Peyer's patch (tissue), 4 donors: ENCODE measurements around the gene SYT11. TPM values are rescaled to one million over a fixed set of nuclear protein-coding genes. Genes with fewer than 3 reads are reported as not detected.

Source experiments
- DNase-seq, 3 donors: peaks; one replicate each; pipeline ENCODE4 v3.0.0-alpha.2; 2017 to 2019
- H3K27ac ChIP-seq, 4 donors: fragments of 200-600 bp; sonication (generic); one replicate each; pipeline ENCODE4 v1.5.1; 2016 to 2019
- H3K27me3 ChIP-seq, 2 donors: fragments of 200-600 bp; sonication (generic); one replicate each; pipeline ENCODE4 v1.5.1; 2019
- H3K36me3 ChIP-seq, 3 donors: fragments of 200-600 bp; sonication (generic); one replicate each; pipeline ENCODE4 v1.5.1; 2016 to 2019
- H3K4me1 ChIP-seq, 4 donors: fragments of 200-600 bp; sonication (generic); one replicate each; pipeline ENCODE4 v1.5.1; 2016 to 2019
- H3K4me3 ChIP-seq, 4 donors: fragments of 200-600 bp; sonication (generic); 1 replicate in 3 of 4; 2 replicates in 1 of 4; pipeline ENCODE4 v1.5.1; 2016 to 2019; ENCODE audit warnings: mild to moderate bottlenecking in 1 of 4
- H3K9me3 ChIP-seq, 4 donors: fragments of 200-600 bp; sonication (generic); one replicate each; pipeline ENCODE4 v1.5.1; 2016 to 2019; ENCODE audit warnings: mild to moderate bottlenecking in 1 of 4
- CTCF ChIP-seq, 6 experiments: fragments of 450-650 bp in 4 of 6; fragments of 200-600 bp in 2 of 6; sonication (generic) in 1 of 6; IDR thresholded peaks; one replicate each; pipeline ENCODE4 v1.5.1; 2017 to 2019; ENCODE audit warnings: antibody characterized with exemption in 6 of 6, mild to moderate bottlenecking in 3 of 6, moderate library complexity in 1 of 6
- POLR2A ChIP-seq, 2 donors: fragments of 450-650 bp; IDR thresholded peaks; one replicate each; pipeline ENCODE4 v1.5.1; 2017; ENCODE audit warnings: antibody characterized with exemption in 2 of 2, mild to moderate bottlenecking in 2 of 2, moderate library complexity in 2 of 2
- total RNA-seq, 4 donors: library from RNA; depleted of rRNA; stranded (reverse); fragments of >200 nt; gene quantifications; one replicate each; pipeline ENCODE4 v1.1.0, GENCODE V29; 2016

SYT11 gene
- total RNA-seq, 4 donors from 2014 or later = 2.6 to 9.9 (median 4.7) TPM

- Histone ChIP-seq H3K36me3 (peaks cover 0 to 36% (median 0%) of the 10 kb centered on the region in 3 donors), H3K27me3 (no peaks in the 10 kb centered on the region), H3K9me3 (no peaks in the 10 kb centered on the region), H3K27ac (no peak overlapping the region), H3K4me1 (peaks cover 0 to 11% (median 0%) of the 10 kb centered on the region in 4 donors), H3K4me3 (no peak overlapping the region)
- no peak for TF ChIP-seq POLR2A (IDR thresholded peaks at IDR 0.05)
- TF ChIP-seq CTCF (IDR thresholded peaks at IDR 0.05) = no peak
- DNase-seq = no peak
Measured at GRCh38 chr1:155844860-155845421, 14.4 kb upstream of the SYT11 start.

- DNase-seq = peak in 1 of 3 donors; percentile 21
- Histone ChIP-seq H3K4me3 (no peak overlapping the region), H3K4me1 (peaks cover 0 to 6% (median 0%) of the 10 kb centered on the region in 4 donors), H3K27ac (no peak overlapping the region), H3K9me3 (no peaks in the 10 kb centered on the region), H3K27me3 (no peaks in the 10 kb centered on the region), H3K36me3 (peaks cover 0 to 62% (median 0%) of the 10 kb centered on the region in 3 donors)
- no peak for TF ChIP-seq POLR2A (IDR thresholded peaks at IDR 0.05)
- TF ChIP-seq CTCF (IDR thresholded peaks at IDR 0.05) = no peak
Measured at GRCh38 chr1:155847823-155848529, 11.4 kb upstream of the SYT11 start.

GRCh38 chr1:155850345-155850744 lies 9.0 kb upstream of the SYT11 start:
- DNase-seq = no peak
- no peak overlapping the region for H3K27ac ChIP-seq
- TF ChIP-seq CTCF (IDR thresholded peaks at IDR 0.05) (no peak), POLR2A (IDR thresholded peaks at IDR 0.05) (no peak)
- no peaks in the 10 kb centered on the region for H3K27me3 ChIP-seq
- peaks cover 0 to 76% (median 0%) of the 10 kb centered on the region in 3 donors for H3K36me3 ChIP-seq
- no peaks in the 10 kb centered on the region for H3K4me1 ChIP-seq
- no peak overlapping the region for H3K4me3 ChIP-seq
- H3K9me3 ChIP-seq = no peaks in the 10 kb centered on the region

GRCh38 chr1:155856257-155856974 lies 3.0 kb upstream of the SYT11 start:
- peaks cover 0 to 37% (median 7%) of the 10 kb centered on the region in 4 donors for H3K4me1 ChIP-seq
- no peak for TF ChIP-seq CTCF (IDR thresholded peaks at IDR 0.05)
- TF ChIP-seq POLR2A (IDR thresholded peaks at IDR 0.05) = no peak
- no peaks in the 10 kb centered on the region for H3K27me3 ChIP-seq
- peaks cover 0 to 38% (median 0%) of the 10 kb centered on the region in 3 donors for H3K36me3 ChIP-seq
- DNase-seq = no peak
- H3K9me3 ChIP-seq = no peaks in the 10 kb centered on the region
- H3K27ac ChIP-seq = peak overlapping the region; percentile 79 to 86 (median 83)
- H3K4me3 ChIP-seq = peak overlapping the region; percentile 61 to 93 (median 69)

- H3K36me3 ChIP-seq = peaks cover 0 to 29% (median 0%) of the 10 kb centered on the region in 3 donors
- peak within 1 kb of the TSS; percentile 79 to 86 (median 83) for H3K27ac ChIP-seq
- peak; percentile 88 to 96 (median 89) for DNase-seq
- peaks cover 0 to 37% (median 7%) of the 10 kb centered on the region in 4 donors for H3K4me1 ChIP-seq
- TF ChIP-seq CTCF (IDR thresholded peaks at IDR 0.05) (no peak), POLR2A (IDR thresholded peaks at IDR 0.05) (peak; percentile 44 to 51)
- no peaks in the 10 kb centered on the region for H3K9me3 ChIP-seq
- no peaks in the 10 kb centered on the region for H3K27me3 ChIP-seq
- peak within 1 kb of the TSS; percentile 61 to 93 (median 69) for H3K4me3 ChIP-seq
Measured at GRCh38 chr1:155856975-155857930, 2.1 kb upstream of the SYT11 start, which contains the start of gene GON4L. Gene GON4L, minus strand, starts transcription at chr1:155857214. Its CDS starts 3,434 bp downstream, at chr1:155853780.
